Measurements from ENCODE around the gene APOA1.
A peak's percentile ranks its signal among the peaks of the same experiment; 100 is the strongest.

Gene APOA1

DNA sequence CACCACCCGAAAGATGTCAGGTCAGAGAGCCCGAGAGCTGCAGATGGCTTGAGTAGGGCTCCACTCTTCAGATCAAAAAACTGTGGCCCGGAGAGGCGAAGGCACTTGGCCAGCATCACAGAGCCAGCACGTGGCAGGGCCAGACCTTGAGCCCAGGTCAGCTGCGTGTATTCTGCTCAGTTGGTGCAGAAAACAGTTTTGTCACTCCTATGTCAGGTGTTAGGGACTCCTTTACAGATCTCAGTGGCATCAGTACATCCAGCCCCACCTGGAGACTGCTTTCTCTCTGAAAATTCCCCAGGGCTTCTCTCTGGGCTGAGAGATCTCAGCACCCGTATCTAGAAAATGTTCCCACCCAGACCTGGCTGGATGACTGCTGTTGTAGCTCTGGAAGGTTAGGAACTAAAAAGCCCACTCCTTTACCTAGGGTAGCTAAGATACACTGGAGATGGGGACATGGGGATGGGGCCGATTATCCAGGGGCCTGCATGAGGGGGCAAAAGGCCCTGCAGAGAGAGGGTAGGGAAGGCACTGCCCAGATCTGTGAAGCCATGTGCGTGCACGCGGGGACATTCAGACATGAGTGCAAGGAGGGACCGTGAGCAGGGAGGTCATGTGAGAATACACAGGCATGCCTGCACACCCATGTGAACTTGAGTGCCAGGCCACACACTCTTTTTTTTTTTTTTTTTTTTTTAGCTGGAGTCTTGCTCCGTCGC lies 3.4 kb downstream of the APOA1 start:
- H3F3A ChIP-seq (ENCODE audit: low read depth), result no peaks in the 10 kb centered on the region
- no peak overlapping the region for H3K4me2 ChIP-seq (ENCODE audit: low read depth, low read length, poor library complexity, severe bottlenecking)
- H3K79me2 ChIP-seq (ENCODE audit: insufficient read depth, low read length), result no peaks in the 10 kb centered on the region
- H3K27me3 ChIP-seq (ENCODE audit: insufficient read depth, low read length, poor library complexity, severe bottlenecking), result no peaks in the 10 kb centered on the region
- H3K4me1 ChIP-seq (ENCODE audit: insufficient read depth, low read length, poor library complexity, severe bottlenecking), result peaks cover 8% of the 10 kb centered on the region
- no peaks in the 10 kb centered on the region for H3K36me3 ChIP-seq (ENCODE audit: insufficient read depth, low read length)
- no peak overlapping the region for H3K4me3 ChIP-seq (ENCODE audit: low read length, poor library complexity, severe bottlenecking)
- H2AFZ ChIP-seq (ENCODE audit: low read length), result no peak overlapping the region
- H4K20me1 ChIP-seq (ENCODE audit: insufficient read depth, low read length, poor library complexity, severe bottlenecking), result no peaks in the 10 kb centered on the region
- no peaks in the 10 kb centered on the region for H3K9me3 ChIP-seq (ENCODE audit: insufficient read depth, low read depth, low read length)
- TF ChIP-seq EZH2phosphoT487 (IDR thresholded peaks at IDR 0.05; ENCODE audit: borderline replicate concordance), result no peak
- TF ChIP-seq, protein P1, sequence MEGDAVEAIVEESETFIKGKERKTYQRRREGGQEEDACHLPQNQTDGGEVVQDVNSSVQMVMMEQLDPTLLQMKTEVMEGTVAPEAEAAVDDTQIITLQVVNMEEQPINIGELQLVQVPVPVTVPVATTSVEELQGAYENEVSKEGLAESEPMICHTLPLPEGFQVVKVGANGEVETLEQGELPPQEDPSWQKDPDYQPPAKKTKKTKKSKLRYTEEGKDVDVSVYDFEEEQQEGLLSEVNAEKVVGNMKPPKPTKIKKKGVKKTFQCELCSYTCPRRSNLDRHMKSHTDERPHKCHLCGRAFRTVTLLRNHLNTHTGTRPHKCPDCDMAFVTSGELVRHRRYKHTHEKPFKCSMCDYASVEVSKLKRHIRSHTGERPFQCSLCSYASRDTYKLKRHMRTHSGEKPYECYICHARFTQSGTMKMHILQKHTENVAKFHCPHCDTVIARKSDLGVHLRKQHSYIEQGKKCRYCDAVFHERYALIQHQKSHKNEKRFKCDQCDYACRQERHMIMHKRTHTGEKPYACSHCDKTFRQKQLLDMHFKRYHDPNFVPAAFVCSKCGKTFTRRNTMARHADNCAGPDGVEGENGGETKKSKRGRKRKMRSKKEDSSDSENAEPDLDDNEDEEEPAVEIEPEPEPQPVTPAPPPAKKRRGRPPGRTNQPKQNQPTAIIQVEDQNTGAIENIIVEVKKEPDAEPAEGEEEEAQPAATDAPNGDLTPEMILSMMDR (conservative IDR thresholded peaks at IDR 0.05; ENCODE audit: low read length), result no peak
- no peak overlapping the region for H3K9ac ChIP-seq (ENCODE audit: low read depth, low read length, poor library complexity, severe bottlenecking)
- no peaks in the 10 kb centered on the region for H3K9me2 ChIP-seq (replicated peaks; ENCODE audit: low read depth, low read length)

DNA sequence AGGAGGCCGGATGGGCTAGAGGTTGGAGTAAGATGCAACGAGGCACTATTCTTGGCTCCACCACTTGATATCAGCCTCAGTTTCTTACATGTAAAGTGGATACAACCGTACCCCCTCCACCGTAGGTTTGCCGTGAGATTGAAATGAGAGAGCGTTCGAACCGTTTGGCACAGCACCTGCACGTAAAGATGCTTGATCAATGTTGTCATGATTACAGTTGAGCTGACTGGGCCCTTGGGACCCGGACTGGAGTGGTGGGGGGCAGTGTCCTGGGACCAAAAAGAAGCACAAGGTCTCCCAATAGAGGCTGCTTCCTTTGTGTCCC lies 4.0 kb downstream of the APOA1 start:
- Histone ChIP-seq H3F3A (ENCODE audit: low read depth) (no peaks in the 10 kb centered on the region), H2AFZ (ENCODE audit: low read length) (no peak overlapping the region), H3K79me2 (ENCODE audit: insufficient read depth, low read length) (no peaks in the 10 kb centered on the region), H3K9me3 (ENCODE audit: insufficient read depth, low read depth, low read length) (no peaks in the 10 kb centered on the region), H3K4me1 (ENCODE audit: insufficient read depth, low read length, poor library complexity, severe bottlenecking) (peaks cover 8% of the 10 kb centered on the region), H4K20me1 (ENCODE audit: insufficient read depth, low read length, poor library complexity, severe bottlenecking) (no peaks in the 10 kb centered on the region), H3K9ac (ENCODE audit: low read depth, low read length, poor library complexity, severe bottlenecking) (no peak overlapping the region), H3K27me3 (ENCODE audit: insufficient read depth, low read length, poor library complexity, severe bottlenecking) (no peaks in the 10 kb centered on the region), H3K4me2 (ENCODE audit: low read depth, low read length, poor library complexity, severe bottlenecking) (no peak overlapping the region), H3K36me3 (ENCODE audit: insufficient read depth, low read length) (no peaks in the 10 kb centered on the region), H3K9me2 (replicated peaks; ENCODE audit: low read depth, low read length) (no peaks in the 10 kb centered on the region), H3K4me3 (ENCODE audit: low read length, poor library complexity, severe bottlenecking) (no peak overlapping the region)
- TF ChIP-seq, protein P1 (conservative IDR thresholded peaks at IDR 0.05; ENCODE audit: low read length), result no peak
- no peak for TF ChIP-seq EZH2phosphoT487 (IDR thresholded peaks at IDR 0.05; ENCODE audit: borderline replicate concordance)

DNA sequence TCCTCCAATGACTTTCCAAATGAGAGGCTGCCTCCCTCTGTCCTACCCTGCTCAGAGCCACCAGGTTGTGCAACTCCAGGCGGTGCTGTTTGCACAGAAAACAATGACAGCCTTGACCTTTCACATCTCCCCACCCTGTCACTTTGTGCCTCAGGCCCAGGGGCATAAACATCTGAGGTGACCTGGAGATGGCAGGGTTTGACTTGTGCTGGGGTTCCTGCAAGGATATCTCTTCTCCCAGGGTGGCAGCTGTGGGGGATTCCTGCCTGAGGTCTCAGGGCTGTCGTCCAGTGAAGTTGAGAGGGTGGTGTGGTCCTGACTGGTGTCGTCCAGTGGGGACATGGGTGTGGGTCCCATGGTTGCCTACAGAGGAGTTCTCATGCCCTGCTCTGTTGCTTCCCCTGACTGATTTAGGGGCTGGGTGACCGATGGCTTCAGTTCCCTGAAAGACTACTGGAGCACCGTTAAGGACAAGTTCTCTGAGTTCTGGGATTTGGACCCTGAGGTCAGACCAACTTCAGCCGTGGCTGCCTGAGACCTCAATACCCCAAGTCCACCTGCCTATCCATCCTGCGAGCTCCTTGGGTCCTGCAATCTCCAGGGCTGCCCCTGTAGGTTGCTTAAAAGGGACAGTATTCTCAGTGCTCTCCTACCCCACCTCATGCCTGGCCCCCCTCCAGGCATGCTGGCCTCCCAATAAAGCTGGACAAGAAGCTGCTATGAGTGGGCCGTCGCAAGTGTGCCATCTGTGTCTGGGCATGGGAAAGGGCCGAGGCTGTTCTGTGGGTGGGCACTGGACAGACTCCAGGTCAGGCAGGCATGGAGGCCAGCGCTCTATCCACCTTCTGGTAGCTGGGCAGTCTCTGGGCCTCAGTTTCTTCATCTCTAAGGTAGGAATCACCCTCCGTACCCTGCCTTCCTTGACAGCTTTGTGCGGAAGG lies 4.8 kb downstream of the APOA1 start:
- H3K9me2 ChIP-seq (replicated peaks; ENCODE audit: low read depth, low read length), result no peaks in the 10 kb centered on the region
- no peak for TF ChIP-seq EZH2phosphoT487 (IDR thresholded peaks at IDR 0.05; ENCODE audit: borderline replicate concordance)
- TF ChIP-seq, protein P1 (conservative IDR thresholded peaks at IDR 0.05; ENCODE audit: low read length), result peak; percentile 40
- no peak overlapping the region for H3K9ac ChIP-seq (ENCODE audit: low read depth, low read length, poor library complexity, severe bottlenecking)
- H3K4me3 ChIP-seq (ENCODE audit: low read length, poor library complexity, severe bottlenecking), result no peak overlapping the region
- no peak overlapping the region for H2AFZ ChIP-seq (ENCODE audit: low read length)
- H3F3A ChIP-seq (ENCODE audit: low read depth), result no peaks in the 10 kb centered on the region
- no peaks in the 10 kb centered on the region for H3K27me3 ChIP-seq (ENCODE audit: insufficient read depth, low read length, poor library complexity, severe bottlenecking)
- no peaks in the 10 kb centered on the region for H3K9me3 ChIP-seq (ENCODE audit: insufficient read depth, low read depth, low read length)
- H3K4me2 ChIP-seq (ENCODE audit: low read depth, low read length, poor library complexity, severe bottlenecking), result no peak overlapping the region
- H3K4me1 ChIP-seq (ENCODE audit: insufficient read depth, low read length, poor library complexity, severe bottlenecking), result peaks cover 8% of the 10 kb centered on the region
- no peaks in the 10 kb centered on the region for H4K20me1 ChIP-seq (ENCODE audit: insufficient read depth, low read length, poor library complexity, severe bottlenecking)
- no peaks in the 10 kb centered on the region for H3K36me3 ChIP-seq (ENCODE audit: insufficient read depth, low read length)
- H3K79me2 ChIP-seq (ENCODE audit: insufficient read depth, low read length), result no peaks in the 10 kb centered on the region

Measured in Loucy (cell line).